Sigmoid colon (tissue), 4 donors: Measurements from ENCODE around the gene SND1.

Experiments
- EP300 ChIP-seq, 4 donors: sonication (generic); formaldehyde crosslinking; IDR thresholded peaks; one replicate each; pipeline ENCODE4 v1.6.1; 2017; ENCODE audit warnings: antibody characterized with exemption in 4 of 4
- POLR2A ChIP-seq, 2 donors: fragments of 450-650 bp; IDR thresholded peaks; one replicate each; pipeline ENCODE4 v1.6.1; 2016; ENCODE audit warnings: antibody characterized with exemption in 2 of 2, mild to moderate bottlenecking in 2 of 2, moderate library complexity in 2 of 2
- POLR2AphosphoS5 ChIP-seq, 4 donors: sonication (generic); formaldehyde crosslinking; IDR thresholded peaks; one replicate each; pipeline ENCODE4 v1.6.1; 2017; ENCODE audit warnings: antibody characterized with exemption in 4 of 4
- TF ChIP-seq, protein P1 (sequence below), 4 experiments: fragments of 450-650 bp in 3 of 4; fragments of 200-600 bp in 1 of 4; IDR thresholded peaks; one replicate each; pipeline ENCODE4 v1.5.1; 2016 to 2019; ENCODE audit warnings: antibody characterized with exemption in 4 of 4, mild to moderate bottlenecking in 3 of 4, moderate library complexity in 2 of 4

DNA sequence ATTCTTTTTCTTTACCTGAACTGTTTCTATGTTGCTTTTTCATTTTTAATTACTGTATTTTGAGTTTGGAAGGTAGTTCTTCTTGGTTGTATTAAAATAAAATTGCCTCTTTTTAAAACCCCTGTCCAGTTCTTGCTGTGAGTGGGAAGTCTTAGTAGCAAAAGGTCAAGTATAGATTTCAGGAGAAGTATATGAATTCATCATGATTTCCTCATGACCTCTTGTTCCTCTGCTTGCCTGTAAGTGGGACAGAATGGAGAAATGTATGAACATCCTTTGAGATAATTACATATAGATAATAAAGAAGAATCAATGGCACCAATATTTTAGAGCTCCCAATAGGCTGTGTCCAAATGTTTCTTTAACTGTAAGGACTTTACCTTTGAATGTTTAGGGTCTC is 253.0 kb downstream of the SND1 start:
- TF ChIP-seq, protein P1, sequence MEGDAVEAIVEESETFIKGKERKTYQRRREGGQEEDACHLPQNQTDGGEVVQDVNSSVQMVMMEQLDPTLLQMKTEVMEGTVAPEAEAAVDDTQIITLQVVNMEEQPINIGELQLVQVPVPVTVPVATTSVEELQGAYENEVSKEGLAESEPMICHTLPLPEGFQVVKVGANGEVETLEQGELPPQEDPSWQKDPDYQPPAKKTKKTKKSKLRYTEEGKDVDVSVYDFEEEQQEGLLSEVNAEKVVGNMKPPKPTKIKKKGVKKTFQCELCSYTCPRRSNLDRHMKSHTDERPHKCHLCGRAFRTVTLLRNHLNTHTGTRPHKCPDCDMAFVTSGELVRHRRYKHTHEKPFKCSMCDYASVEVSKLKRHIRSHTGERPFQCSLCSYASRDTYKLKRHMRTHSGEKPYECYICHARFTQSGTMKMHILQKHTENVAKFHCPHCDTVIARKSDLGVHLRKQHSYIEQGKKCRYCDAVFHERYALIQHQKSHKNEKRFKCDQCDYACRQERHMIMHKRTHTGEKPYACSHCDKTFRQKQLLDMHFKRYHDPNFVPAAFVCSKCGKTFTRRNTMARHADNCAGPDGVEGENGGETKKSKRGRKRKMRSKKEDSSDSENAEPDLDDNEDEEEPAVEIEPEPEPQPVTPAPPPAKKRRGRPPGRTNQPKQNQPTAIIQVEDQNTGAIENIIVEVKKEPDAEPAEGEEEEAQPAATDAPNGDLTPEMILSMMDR (IDR thresholded peaks at IDR 0.05), result no peak
- TF ChIP-seq EP300 (IDR thresholded peaks at IDR 0.05), result no peak
- TF ChIP-seq POLR2A (IDR thresholded peaks at IDR 0.05), result no peak
- TF ChIP-seq POLR2AphosphoS5 (IDR thresholded peaks at IDR 0.05), result no peak
